Endothelial cell of umbilical vein (primary cell): ENCODE data around the gene SEMA3E. TPM values are rescaled to one million over a fixed set of nuclear protein-coding genes. Genes with fewer than 3 reads are reported as not detected.

Experiments
- BruUV-seq: library from RNA; stranded (reverse); fragments of 400-500 nt; replicated peaks from 2 replicates; lab custom pipeline; 2021; lab: Mats Ljungman, UMichigan
- CTCF ChIA-PET: fragments of 300-600, 350-600 bp; sonication (Branson Sonifier 250); formaldehyde crosslinking; loops from one replicate; lab custom pipeline; 2021; ENCODE audit warnings: antibody characterized with exemption, inconsistent platforms; lab: Charles Lee
- POLR2A ChIA-PET: fragments of 300-600, 350-600 bp; sonication (Branson Sonifier 250); formaldehyde crosslinking; loops from one replicate; lab custom pipeline; 2021; ENCODE audit warnings: antibody characterized with exemption, inconsistent platforms; lab: Charles Lee
- DNase-seq: peaks from one replicate; pipeline ENCODE4 v3.0.0-alpha.2; 2011; ENCODE audit warnings: low read depth, low spot score
- FAIRE-seq: peaks from 2 replicates; lab custom pipeline; 2011; peaks lifted over from hg19 to GRCh38; lab: Jason Lieb, UNC
- H2AFZ ChIP-seq: 2 replicates; pipeline ENCODE4 v1.6.0; 2012; ENCODE audit warnings: low read depth, low read length, control low read depth, inconsistent platforms
- H3K27ac ChIP-seq: 2 replicates; pipeline ENCODE4 v1.5.1; 2011; ENCODE audit warnings: low read depth, mild to moderate bottlenecking, control low read depth, low read length, moderate library complexity; ENCODE audit not compliant: insufficient read depth
- H3K27me3 ChIP-seq, 2 experiments: 2 replicates each; pipeline versions ENCODE4 v1.6.0 to v1.6.1; 2011; ENCODE audit warnings: low read length in 2 of 2, mixed read lengths in 1 of 2; ENCODE audit not compliant: control insufficient read depth in 2 of 2, insufficient read depth in 2 of 2
- H3K36me3 ChIP-seq, 2 experiments: 2 replicates in 1 of 2; 3 replicates in 1 of 2; pipeline ENCODE4 v1.5.1; 2011; ENCODE audit warnings: low read length in 2 of 2, mild to moderate bottlenecking in 1 of 2, moderate library complexity in 1 of 2; ENCODE audit not compliant: control insufficient read depth in 2 of 2, insufficient read depth in 2 of 2; ENCODE audit errors: extremely low read depth in 1 of 2
- H3K4me1 ChIP-seq: 3 replicates; pipeline ENCODE4 v1.5.1; 2011; ENCODE audit warnings: mild to moderate bottlenecking, low read length; ENCODE audit not compliant: control insufficient read depth, insufficient read depth; ENCODE audit errors: extremely low read depth
- H3K4me2 ChIP-seq: 2 replicates; pipeline ENCODE4 v1.6.1; 2011; ENCODE audit warnings: low read length, control low read depth, mixed read lengths; ENCODE audit not compliant: insufficient read depth
- H3K4me3 ChIP-seq, 3 experiments: fragments of 200-600 bp in 1 of 3; sonication (generic), shearing (Covaris generic) in 1 of 3; replicated peaks in 1 of 3; 2 replicates each; pipeline ENCODE4 v1.5.1; 2011 to 2016; ENCODE audit warnings: control low read depth in 3 of 3, low read length in 3 of 3, mild to moderate bottlenecking in 2 of 3, inconsistent platforms in 1 of 3, low read depth in 1 of 3, moderate library complexity in 1 of 3; ENCODE audit not compliant: insufficient read depth in 1 of 3
- H3K79me2 ChIP-seq: 2 replicates; pipeline ENCODE4 v1.6.0; 2012; ENCODE audit warnings: low read length, inconsistent platforms; ENCODE audit not compliant: control insufficient read depth, insufficient read depth
- H3K9ac ChIP-seq: replicated peaks from 2 replicates; pipeline ENCODE3; 2011; ENCODE audit warnings: low read length, control low read depth; ENCODE audit not compliant: insufficient read depth; ENCODE audit errors: extremely low read depth
- H3K9me1 ChIP-seq: replicated peaks from 3 replicates; pipeline ENCODE4 v1.6.0; 2011; ENCODE audit warnings: mild to moderate bottlenecking, low read length; ENCODE audit not compliant: control insufficient read depth, insufficient read depth; ENCODE audit errors: extremely low read depth
- H3K9me3 ChIP-seq: replicated peaks from 2 replicates; pipeline ENCODE4 v1.5.1; 2012; ENCODE audit warnings: low read length, inconsistent platforms; ENCODE audit not compliant: control insufficient read depth, insufficient read depth
- H4K20me1 ChIP-seq: replicated peaks from 2 replicates; pipeline ENCODE3; 2011; ENCODE audit warnings: mild to moderate bottlenecking, low read length; ENCODE audit not compliant: control insufficient read depth, insufficient read depth; ENCODE audit errors: extremely low read depth
- CTCF ChIP-seq, 2 donors: IDR thresholded peaks; 1 replicate in 1 of 2; 2 replicates in 1 of 2; pipeline ENCODE4 v1.5.1; 2011; ENCODE audit warnings: low read length in 2 of 2, mild to moderate bottlenecking in 2 of 2, moderate library complexity in 2 of 2, control low read depth in 1 of 2, inconsistent platforms in 1 of 2, low read depth in 1 of 2; ENCODE audit not compliant: insufficient read depth in 1 of 2; ENCODE audit errors: extremely low read depth in 1 of 2
- EZH2 ChIP-seq: IDR thresholded peaks from 2 replicates; pipeline ENCODE4 v1.6.1; 2012; ENCODE audit warnings: borderline replicate concordance, low read depth, mild to moderate bottlenecking, moderate library complexity, low read length, inconsistent platforms; ENCODE audit not compliant: severe bottlenecking
- FOS ChIP-seq: IDR thresholded peaks from 2 replicates; pipeline ENCODE4 v1.6.1; 2011; ENCODE audit warnings: mild to moderate bottlenecking, low read length, moderate library complexity, borderline replicate concordance; ENCODE audit not compliant: insufficient read depth
- GATA2 ChIP-seq: IDR thresholded peaks from 2 replicates; pipeline ENCODE4 v1.7.0; 2011; ENCODE audit warnings: low read depth, mild to moderate bottlenecking, moderate library complexity, mixed read lengths, low read length; ENCODE audit not compliant: insufficient read length, insufficient read depth
- JUN ChIP-seq: IDR thresholded peaks from 2 replicates; pipeline ENCODE4 v1.6.1; 2011; ENCODE audit warnings: borderline replicate concordance, low read depth; ENCODE audit not compliant: insufficient read length, insufficient read depth
- MAX ChIP-seq: IDR thresholded peaks from 2 replicates; pipeline ENCODE4 v1.6.1; 2011; ENCODE audit not compliant: insufficient read depth, insufficient read length
- MYC ChIP-seq: IDR thresholded peaks from one replicate; pipeline ENCODE4 v1.6.1; 2011; ENCODE audit warnings: mild to moderate bottlenecking, low read depth, low read length
- POLR2A ChIP-seq: IDR thresholded peaks from 2 replicates; pipeline ENCODE4 v1.6.1; 2012; ENCODE audit warnings: low read depth, mild to moderate bottlenecking, control low read depth, low read length
- POLR2AphosphoS5 ChIP-seq: IDR thresholded peaks from 2 replicates; pipeline ENCODE4 v1.6.1; 2012; ENCODE audit warnings: low read depth, mild to moderate bottlenecking, control low read depth, low read length, moderate library complexity; ENCODE audit not compliant: insufficient read depth
- dilution Hi-C: fragments of 300-500 bp; cut with MboI; formaldehyde crosslinking; loops from one replicate; pipeline ENCODE4 v1.15.0; 2019; ENCODE audit warnings: low sequenced_read_pairs; ENCODE audit not compliant: extremely low pct_ligation_motif_present
- intact Hi-C: fragments of 100-400 bp; cut with micrococcal nuclease; formaldehyde crosslinking; loops from one replicate; pipeline ENCODE4 v1.10.0; 2022
- polyA plus RNA-seq, 4 experiments: library from polyadenylated mRNA; depleted of rRNA in 3 of 4; stranded (reverse) in 3 of 4; unstranded in 1 of 4; fragments of >200 nt; gene quantifications; 2 replicates each; pipeline versions ENCODE4 v1.2.1 to v1.2.3, GENCODE V29; 2011 to 2012; ENCODE audit warnings: missing spikeins in 1 of 4
- total RNA-seq: library from RNA; stranded (reverse); gene quantifications from 2 replicates; pipeline ENCODE4 v1.2.3, GENCODE V29; 2021

SEMA3E gene
- total and polyA plus RNA-seq, 2 donors (not counting 3 experiments of a cell fraction or from before 2014, with no cell fraction given), result not detected

- Histone ChIP-seq H3K4me2 (no peak overlapping the region), H3K4me1 (no peaks in the 10 kb centered on the region), H3K4me3 (no peak overlapping the region), H3K27me3 (no peaks in the 10 kb centered on the region), H3K9ac (no peak overlapping the region), H3K79me2 (no peaks in the 10 kb centered on the region), H3K9me3 (no peaks in the 10 kb centered on the region), H3K36me3 (no peaks in the 10 kb centered on the region), H2AFZ (no peak overlapping the region), H4K20me1 (no peaks in the 10 kb centered on the region), H3K27ac (no peak overlapping the region), H3K9me1 (no peaks in the 10 kb centered on the region)
- DNase-seq (no peak), FAIRE-seq (no peak)
- TF ChIP-seq MAX, result no peak
- TF ChIP-seq CTCF (IDR thresholded peaks at IDR 0.05; ENCODE audit: extremely low read depth in 1 of 2, insufficient read depth in 1 of 2, low read depth in 1 of 2, low read length in 2 of 2), result no peak
- no peak for TF ChIP-seq GATA2
- no peak for TF ChIP-seq MYC
- TF ChIP-seq POLR2AphosphoS5, result no peak
- TF ChIP-seq POLR2A, result no peak
- no peak for TF ChIP-seq EZH2
- no peak for TF ChIP-seq FOS
- TF ChIP-seq JUN, result no peak
- POLR2A ChIA-PET, result no interaction called here
- intact Hi-C loops, result no loop called here
- dilution Hi-C loops, result no loop called here
- CTCF ChIA-PET, result interaction anchor here (0.7 to 1.5 kb wide), 3 partner anchors 11 to 1971 kb away, joined by 3 to 4 read pairs (median 3); no protein-coding TSS in a partner anchor
- no TSS peak for BruUV-seq
Measured at GRCh38 chr7:83534488-83534887, 114.5 kb downstream of the SEMA3E start.
